Muscle of back (tissue), 13 donors: ENCODE results near the gene HARS2. TPM values are rescaled to one million over a fixed set of nuclear protein-coding genes. Genes with fewer than 3 reads are reported as not detected.
"Not testable (repeated sequence)": the region's sequence is repeated elsewhere in the genome, so short reads cannot be mapped to it uniquely, and the experiment has no call there.

Experiments used
- DNase-seq, 3 donors: peaks; one replicate each; pipeline versions ENCODE4 v3.0.0 to v3.0.0-alpha.2; 2013
- long read RNA-seq, 9 donors: transcript quantifications; one replicate each; lab custom pipeline, GENCODE V29; 2026
- polyA plus RNA-seq, 10 donors: library from polyadenylated mRNA; unstranded; fragments of 120-200 nt; gene quantifications; one replicate each; pipeline ENCODE4 v1.2.1, GENCODE V29; 2013; ENCODE audit not compliant: insufficient read length in 10 of 10

Gene HARS2
- polyA plus RNA-seq = 10 to 100 TPM; 20.5 to 35.9 (median 25.3) TPM
- long read RNA-seq, donor 1, partial matches to known transcripts = 0 of 1 reads
- long read RNA-seq, donor 1, other reads (novel, unspliced or antisense) = 0 of 1 reads
- long read RNA-seq, donor 2 = 0 reads
- long read RNA-seq, donor 3 = 0 reads
- long read RNA-seq, donor 4, partial matches to known transcripts = 0 of 3 reads
- long read RNA-seq, donor 4, other reads (novel, unspliced or antisense) = 0 of 3 reads
- long read RNA-seq, donor 5, partial matches to known transcripts = 0 of 4 reads
- long read RNA-seq, donor 5, other reads (novel, unspliced or antisense) = 0 of 4 reads
- long read RNA-seq, donor 6, partial matches to known transcripts = 36 of 47 reads
- long read RNA-seq, donor 6, other reads (novel, unspliced or antisense) = 10 of 47 reads
- long read RNA-seq, donor 7, partial matches to known transcripts = 0 of 2 reads
- long read RNA-seq, donor 7, other reads (novel, unspliced or antisense) = 0 of 2 reads
- long read RNA-seq, donor 8, partial matches to known transcripts = 0 of 1 reads
- long read RNA-seq, donor 8, other reads (novel, unspliced or antisense) = 0 of 1 reads
- long read RNA-seq, donor 9 = 0 reads

DNA sequence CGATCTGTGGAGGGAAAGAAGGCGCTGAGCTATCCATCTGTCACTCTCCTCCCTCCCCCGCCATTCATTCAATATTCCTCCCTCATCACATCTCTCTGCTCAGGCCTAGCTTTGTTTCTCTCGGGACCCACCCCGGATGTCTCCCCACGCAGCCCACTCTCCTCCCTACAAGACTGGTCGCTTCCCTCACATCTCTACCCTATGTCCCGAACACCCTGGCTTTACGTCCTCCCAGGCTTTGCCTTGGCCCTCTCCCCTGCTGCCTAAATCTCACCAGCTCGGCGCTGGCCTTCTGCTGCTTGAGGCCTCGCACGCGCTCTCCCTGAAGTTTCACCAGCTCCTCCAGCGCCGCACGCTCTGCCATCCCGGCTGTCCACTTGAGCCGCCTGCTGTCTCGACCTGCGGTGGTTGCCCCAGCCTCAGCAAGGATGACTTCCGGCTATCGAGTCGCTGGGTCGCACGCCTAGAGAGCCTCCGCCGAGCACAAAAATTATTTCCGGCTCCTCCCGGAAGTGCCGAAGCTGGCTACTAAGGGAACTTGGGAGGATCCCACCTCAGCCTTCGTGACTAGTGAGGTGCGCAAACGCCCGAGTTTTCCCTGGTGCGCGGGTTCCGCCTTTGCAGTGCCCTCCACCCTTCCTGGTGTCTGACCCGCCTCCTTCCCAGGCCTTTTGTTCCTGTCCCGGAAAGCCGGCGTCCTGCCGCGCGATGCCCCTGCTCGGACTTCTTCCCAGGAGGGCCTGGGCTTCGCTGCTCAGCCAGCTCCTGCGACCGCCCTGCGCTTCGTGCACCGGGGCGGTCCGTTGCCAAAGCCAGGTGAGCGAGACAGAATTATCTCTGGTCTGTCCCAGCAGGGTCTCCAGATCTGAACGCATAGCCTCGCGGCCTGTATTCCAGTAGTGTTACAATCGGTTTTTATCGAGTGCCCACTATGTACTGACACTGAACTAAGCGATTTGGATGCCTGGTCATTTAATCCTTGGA, at the start of gene HARS2, which contains the start of gene HARS1:
Gene HARS2, plus strand, starts transcription at position 515 of the 984 bp plus-strand sequence. Its CDS starts 194 bp downstream, at position 709.
Gene HARS1, minus strand, starts transcription at position 430 of the 984 bp plus-strand sequence. Its CDS starts 66 bp downstream, at position 364.
- peak; percentile 92 to 96 (median 92) for DNase-seq

- DNase-seq = no peak
These were observed 49.5 kb upstream of the HARS2 start for GRCh38 chr5:140641716-140642115.

- DNase-seq = no peak
These were observed 48.5 kb upstream of the HARS2 start for GRCh38 chr5:140642718-140643117.

DNA sequence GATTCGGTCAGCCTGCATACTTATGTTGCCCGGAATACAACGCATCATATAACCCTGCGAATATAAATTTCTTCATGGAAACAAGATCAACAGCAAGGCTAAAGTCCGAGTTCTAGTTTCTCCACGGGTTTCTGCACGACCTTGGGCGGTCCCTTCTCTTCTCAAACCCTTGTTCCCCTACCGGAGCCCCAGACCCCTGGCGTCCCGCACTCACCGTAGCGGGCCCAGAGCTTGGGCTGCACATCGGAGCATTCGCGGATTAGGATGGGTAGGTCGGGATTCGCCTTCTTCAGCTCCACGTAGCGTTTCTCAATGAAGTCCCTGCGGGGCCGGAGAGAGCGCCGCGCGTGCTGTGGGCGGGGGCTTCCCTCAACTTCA, 44.2 kb upstream of the HARS2 start:
- DNase-seq = no peak

DNA sequence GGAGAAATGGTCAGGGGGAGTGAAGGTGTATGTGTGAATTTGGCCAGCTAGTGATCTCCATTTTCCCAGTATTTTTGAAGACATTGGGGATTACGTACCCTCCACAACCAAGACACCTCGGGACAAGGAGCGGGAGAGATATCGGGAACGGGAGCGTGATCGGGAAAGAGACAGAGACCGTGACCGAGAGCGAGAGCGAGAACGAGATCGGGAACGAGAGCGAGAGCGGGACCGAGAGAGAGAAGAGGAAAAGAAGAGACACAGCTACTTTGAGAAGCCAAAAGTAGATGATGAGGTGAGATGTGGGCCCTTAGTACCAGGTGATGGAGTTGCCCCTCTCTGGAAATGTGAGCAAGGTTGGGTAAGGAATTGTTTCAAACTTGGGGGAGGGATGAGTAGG, 32.4 kb upstream of the HARS2 start:
- no peak for DNase-seq

- DNase-seq = not testable (repeated sequence)
These were observed 30.9 kb upstream of the HARS2 start for GRCh38 chr5:140660371-140660770.

DNA sequence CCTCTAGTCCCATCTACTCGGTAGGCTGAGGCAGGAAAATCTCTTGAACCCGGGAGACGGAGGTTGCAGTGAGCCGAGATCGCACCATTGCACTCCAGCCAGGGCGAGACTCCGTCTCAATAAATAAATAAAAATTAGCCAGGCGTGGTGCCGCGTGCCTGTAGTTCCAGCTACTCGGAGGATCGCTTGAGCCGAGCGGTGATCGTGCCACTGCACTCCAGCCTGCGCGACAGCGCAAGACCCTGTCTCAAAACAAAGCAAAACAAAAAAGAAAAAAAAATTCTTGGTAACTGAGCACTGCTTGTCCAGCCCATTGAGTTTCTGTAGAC, 27.3 kb upstream of the HARS2 start:
- DNase-seq = no peak

DNA sequence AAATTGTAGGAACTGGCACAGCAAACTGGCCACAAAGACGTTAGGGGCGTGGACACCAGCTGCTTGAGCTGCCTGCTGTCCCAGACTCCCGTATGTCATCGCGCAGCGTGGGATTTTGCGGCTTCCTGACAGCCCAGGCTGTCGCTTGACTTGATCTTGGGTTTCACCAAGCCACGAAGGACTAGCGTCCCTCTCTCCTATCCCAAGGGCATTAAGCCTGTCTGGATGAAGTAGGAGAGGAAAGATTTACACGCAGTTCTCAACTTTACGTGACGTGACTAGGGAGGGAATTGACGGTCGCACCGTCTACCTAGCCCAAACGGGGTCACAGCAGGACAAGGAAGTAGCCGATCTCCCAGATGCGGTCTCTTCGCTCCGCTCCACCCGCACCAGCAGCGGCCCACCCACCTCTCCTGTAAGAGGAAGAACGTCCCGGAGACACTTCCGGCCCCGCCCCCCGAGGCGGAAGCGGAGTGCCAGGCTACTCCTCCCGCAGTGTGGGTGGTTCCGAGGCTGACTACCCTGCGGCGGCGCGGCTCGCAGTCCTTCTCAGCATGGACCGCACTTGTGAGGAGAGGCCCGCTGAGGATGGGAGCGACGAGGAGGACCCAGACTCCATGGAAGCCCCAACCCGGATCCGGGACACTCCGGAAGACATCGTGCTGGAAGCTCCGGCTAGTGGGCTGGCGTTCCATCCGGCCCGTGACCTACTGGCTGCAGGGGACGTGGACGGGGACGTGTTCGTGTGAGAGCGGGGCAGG, 26.7 kb upstream of the HARS2 start, which contains the start of gene WDR55:
Gene WDR55, plus strand, starts transcription at position 546 of the 761 bp plus-strand sequence. Its CDS starts 9 bp downstream, at position 555.
- DNase-seq = peak; percentile 90 to 97 (median 94)

DNA sequence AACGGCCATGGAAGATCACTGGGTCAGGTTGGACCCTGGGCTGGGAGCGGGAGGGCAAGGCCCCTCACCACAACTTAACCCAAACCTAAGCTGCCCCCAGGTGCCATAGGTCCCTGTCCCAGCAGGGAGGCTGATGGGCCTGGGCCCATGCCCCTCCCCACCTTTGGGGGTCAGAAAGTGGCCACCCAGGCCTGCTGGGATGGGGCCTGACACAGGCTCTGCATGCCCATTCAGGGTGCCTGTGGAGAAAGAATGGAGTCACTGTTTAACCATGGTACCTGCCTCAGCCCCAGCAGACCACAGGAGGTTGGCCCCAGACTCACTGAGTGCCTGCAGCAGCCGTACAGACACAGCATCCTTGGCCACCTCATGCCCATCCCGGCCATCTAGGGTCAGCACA, 20.2 kb upstream of the HARS2 start:
- not testable (repeated sequence) for DNase-seq

DNA sequence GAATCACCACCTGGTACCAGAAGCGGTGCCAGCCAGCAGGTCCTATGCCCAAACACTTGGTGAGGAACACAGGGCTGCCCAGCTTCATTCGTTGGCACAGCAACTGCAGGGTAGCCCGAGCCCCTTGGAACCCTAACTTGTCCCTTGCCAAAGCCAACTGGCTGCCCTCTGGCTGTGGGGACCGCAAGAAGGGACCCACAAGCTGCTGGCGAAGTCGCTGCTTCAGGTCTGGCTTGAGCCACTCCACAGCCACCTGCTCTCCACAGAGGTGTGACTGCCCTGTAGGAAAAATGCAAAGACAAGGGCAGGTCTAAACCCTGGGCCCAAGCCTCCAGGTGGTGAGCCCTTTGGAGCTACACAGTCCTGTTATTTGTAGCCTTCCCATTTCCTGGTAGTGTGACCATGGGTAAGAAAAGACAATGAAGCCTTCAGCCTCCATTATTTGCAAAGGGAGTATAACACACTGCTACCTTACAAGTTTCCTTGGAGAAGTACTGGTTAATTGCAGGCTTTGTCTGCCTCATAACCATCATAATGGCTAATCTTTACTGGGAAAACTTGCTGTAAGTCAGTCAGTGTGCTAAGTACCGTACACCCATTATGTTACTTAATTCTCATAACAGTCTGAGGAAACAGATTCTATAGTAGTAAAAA, 19.7 kb upstream of the HARS2 start:
- DNase-seq = no peak

- peak in 1 of 3 donors; percentile 61 for DNase-seq
These were observed 18.6 kb upstream of the HARS2 start for GRCh38 chr5:140672455-140673186.

- no peak for DNase-seq
These were observed 17.9 kb upstream of the HARS2 start, which contains the start of gene DND1 for GRCh38 chr5:140673187-140673976. DND1 (minus strand) TSS chr5:140673576; CDS start chr5:140673542, 34 bp downstream.

DNA sequence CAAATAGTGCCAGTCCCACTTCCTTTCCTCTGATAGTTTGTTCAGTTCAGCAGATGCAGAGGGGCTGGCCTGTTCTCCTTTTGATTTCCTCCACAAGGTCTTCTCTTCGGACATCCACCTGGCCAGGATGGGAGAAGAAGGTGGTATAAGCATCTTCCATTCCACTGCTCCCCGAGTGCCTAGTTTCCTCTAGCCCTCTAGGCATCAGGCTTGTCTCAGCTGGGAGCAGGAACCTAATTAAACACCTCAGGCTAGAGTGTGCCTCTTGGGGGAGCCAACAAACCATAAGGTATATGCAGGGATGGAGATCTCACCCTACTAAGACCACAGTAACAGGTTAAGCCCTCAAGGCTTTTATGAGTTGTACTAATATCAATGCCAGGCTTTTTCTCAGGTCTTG, 17.0 kb upstream of the HARS2 start:
- no peak for DNase-seq

DNA sequence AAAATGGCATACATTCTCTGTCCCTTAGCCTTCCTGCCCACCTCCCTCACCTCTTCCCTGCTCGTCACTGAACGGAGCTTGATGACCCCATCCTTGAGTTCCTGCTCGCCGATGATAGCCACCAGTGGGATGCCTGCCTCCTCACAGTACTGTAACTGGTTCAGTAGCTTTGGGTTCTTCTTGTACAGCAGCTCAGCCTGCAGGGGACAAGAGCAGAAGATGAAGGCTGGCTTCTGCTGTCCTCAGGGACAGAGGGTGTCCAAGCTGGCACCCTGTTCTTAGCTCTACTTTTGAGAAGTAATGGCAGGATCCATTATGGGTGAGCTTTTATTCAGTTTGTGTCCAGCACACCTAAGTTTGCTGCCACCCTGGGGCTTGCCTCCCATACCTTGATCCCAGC, 16.6 kb upstream of the HARS2 start:
- no peak for DNase-seq

- DNase-seq = no peak
These were observed 13.3 kb upstream of the HARS2 start for GRCh38 chr5:140677947-140678346.

DNA sequence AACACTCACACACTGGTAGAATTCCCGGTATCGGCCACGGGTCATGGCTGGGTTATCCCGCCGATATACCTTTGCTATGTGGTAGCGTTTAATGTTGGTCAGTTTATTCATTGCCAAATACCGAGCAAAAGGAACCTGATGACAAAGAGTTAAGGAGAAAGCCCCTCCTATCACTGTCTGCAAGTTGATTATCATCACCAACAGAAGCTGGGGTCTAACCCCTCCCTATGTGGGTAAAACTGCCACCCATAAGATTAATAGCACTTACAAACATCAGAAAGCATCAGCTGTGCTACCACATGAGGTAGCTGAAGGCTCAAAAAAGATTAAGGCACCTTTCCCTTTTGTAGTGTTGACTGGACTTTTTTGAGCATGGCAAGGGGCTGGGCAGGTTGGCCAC, 12.3 kb upstream of the HARS2 start:
- no peak for DNase-seq

DNA sequence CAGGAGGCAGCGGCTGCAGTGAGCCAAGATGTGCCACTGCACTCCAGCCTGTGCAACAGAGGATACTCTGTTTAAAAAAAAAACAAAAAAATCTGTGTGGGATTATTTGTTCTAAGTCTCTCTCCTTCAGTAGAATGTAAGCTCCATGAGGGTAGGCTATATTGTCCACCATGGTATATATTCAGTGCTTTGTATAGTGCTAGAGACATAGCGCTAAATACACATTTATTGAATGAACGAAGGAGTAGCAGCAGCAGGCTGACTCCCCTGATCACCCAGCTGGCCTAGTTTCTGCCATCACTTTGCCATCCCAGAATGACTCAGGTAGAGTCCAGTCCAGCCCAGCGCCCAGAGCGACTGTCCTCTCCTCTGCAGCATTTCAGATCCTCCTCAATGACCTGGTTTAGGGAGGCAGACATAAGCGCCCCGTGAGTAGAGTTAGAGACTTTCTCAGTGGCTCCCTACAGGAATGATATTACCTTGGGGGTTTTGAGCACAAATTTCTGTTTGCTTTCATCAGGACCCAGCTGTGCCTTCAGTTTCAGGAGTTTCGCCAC, 801 bp upstream of the HARS2 start:
- no peak for DNase-seq

GRCh38 chr5:140694276-140694675, 3.0 kb downstream of the HARS2 start:
- no peak for DNase-seq
